DND-41 (cell line): ENCODE measurements around the gene ENDOD1.
A peak's percentile ranks its signal among the peaks of the same experiment; 100 is the strongest.
"Not testable (repeated sequence)": the region's sequence is repeated elsewhere in the genome, so short reads cannot be mapped to it uniquely, and the experiment has no call there.

ENCODE experiments used
- ATAC-seq: fragments of 200-7000 bp; cut with Tn5 transposase; 3 replicates; pipeline ENCODE4 v1.9.1; 2021; ENCODE audit warnings: low read depth; ENCODE audit not compliant: insufficient read depth
- DNase-seq: peaks from one replicate; pipeline ENCODE4 v3.0.0-alpha.2; 2020
- H2AFZ ChIP-seq: 2 replicates; pipeline ENCODE4 v1.6.0; 2012; ENCODE audit warnings: low read depth, low read length
- H3K27ac ChIP-seq: 2 replicates; pipeline ENCODE4 v1.5.1; 2012; ENCODE audit warnings: low read length, inconsistent platforms
- H3K27me3 ChIP-seq: fragments of 200-600 bp; sonication (generic); 2 replicates; pipeline ENCODE4 v1.6.0; 2012; ENCODE audit warnings: low read length, mild to moderate bottlenecking, inconsistent platforms; ENCODE audit not compliant: insufficient read depth, poor library complexity
- H3K36me3 ChIP-seq: 2 replicates; pipeline ENCODE4 v1.5.1; 2012; ENCODE audit warnings: low read length, inconsistent platforms; ENCODE audit not compliant: insufficient read depth
- H3K4me1 ChIP-seq: 2 replicates; pipeline ENCODE4 v1.5.1; 2012; ENCODE audit warnings: mild to moderate bottlenecking, low read length; ENCODE audit not compliant: insufficient read depth
- H3K4me2 ChIP-seq: 2 replicates; pipeline ENCODE4 v1.6.0; 2012; ENCODE audit warnings: mild to moderate bottlenecking, moderate library complexity, low read length, inconsistent platforms; ENCODE audit not compliant: insufficient read depth
- H3K4me3 ChIP-seq, 2 experiments: fragments of 200-600 bp in 1 of 2; shearing (Covaris generic) in 1 of 2; 2 replicates each; pipeline ENCODE4 v1.5.1; 2012 to 2016; ENCODE audit warnings: inconsistent platforms in 2 of 2, low read length in 2 of 2, mild to moderate bottlenecking in 2 of 2, low read depth in 1 of 2, moderate library complexity in 1 of 2
- H3K79me2 ChIP-seq: 2 replicates; pipeline ENCODE4 v1.6.0; 2012; ENCODE audit warnings: low read length, inconsistent platforms; ENCODE audit not compliant: insufficient read depth
- H3K9ac ChIP-seq: 2 replicates; pipeline ENCODE4 v1.6.0; 2012; ENCODE audit warnings: low read depth, mild to moderate bottlenecking, inconsistent platforms, low read length, moderate library complexity
- H3K9me3 ChIP-seq: 2 replicates; pipeline ENCODE4 v1.5.1; 2012; ENCODE audit warnings: low read length, moderate library complexity, mild to moderate bottlenecking, inconsistent platforms; ENCODE audit not compliant: insufficient read depth, severe bottlenecking
- H4K20me1 ChIP-seq: 2 replicates; pipeline ENCODE4 v1.6.0; 2012; ENCODE audit warnings: low read length; ENCODE audit not compliant: insufficient read depth
- EZH2 ChIP-seq: IDR thresholded peaks from 3 replicates; pipeline ENCODE4 v1.6.1; 2012; ENCODE audit warnings: borderline replicate concordance, low read depth, mild to moderate bottlenecking, moderate library complexity, low read length, inconsistent platforms; ENCODE audit not compliant: severe bottlenecking
- TF ChIP-seq, protein P1 (sequence below): IDR thresholded peaks from 2 replicates; pipeline ENCODE4 v1.5.1; 2012; ENCODE audit warnings: borderline replicate concordance, low read length, moderate library complexity, mild to moderate bottlenecking; ENCODE audit not compliant: poor library complexity, severe bottlenecking; ENCODE audit errors: extremely low read depth

ENDOD1 gene

DNA sequence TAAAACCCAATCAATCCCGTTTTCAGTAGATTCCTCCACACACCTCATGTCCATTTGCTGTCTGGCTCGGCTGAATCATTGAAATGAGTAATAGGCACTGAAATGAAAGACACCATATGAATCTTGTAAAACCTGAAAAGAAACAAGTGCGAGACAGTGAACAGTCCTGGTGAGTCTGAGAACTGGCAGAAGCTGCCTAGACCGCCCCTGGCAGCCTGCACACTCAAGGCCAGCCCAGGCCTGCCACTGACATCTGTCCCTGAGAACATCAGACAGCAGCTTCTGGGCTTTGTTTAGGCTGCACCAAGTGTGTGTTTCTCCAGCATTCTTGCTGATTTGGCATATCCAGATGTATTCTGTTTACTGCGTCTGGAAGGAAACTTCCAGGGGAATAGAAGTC, 44.8 kb downstream of the ENDOD1 start:
- DNase-seq (no peak), ATAC-seq (0 out of 3 replicates have a peak, but pooled peaks have one; percentile 24)
- Histone ChIP-seq H3K79me2 (no peaks in the 10 kb centered on the region), H3K4me1 (no peaks in the 10 kb centered on the region), H3K27me3 (no peaks in the 10 kb centered on the region), H3K4me2 (no peak overlapping the region), H3K27ac (no peak overlapping the region), H4K20me1 (no peaks in the 10 kb centered on the region), H3K36me3 (no peaks in the 10 kb centered on the region), H3K9ac (no peak overlapping the region), H3K4me3 (no peak overlapping the region), H2AFZ (no peak overlapping the region), H3K9me3 (no peaks in the 10 kb centered on the region)
- no peak for TF ChIP-seq EZH2
- TF ChIP-seq, protein P1, sequence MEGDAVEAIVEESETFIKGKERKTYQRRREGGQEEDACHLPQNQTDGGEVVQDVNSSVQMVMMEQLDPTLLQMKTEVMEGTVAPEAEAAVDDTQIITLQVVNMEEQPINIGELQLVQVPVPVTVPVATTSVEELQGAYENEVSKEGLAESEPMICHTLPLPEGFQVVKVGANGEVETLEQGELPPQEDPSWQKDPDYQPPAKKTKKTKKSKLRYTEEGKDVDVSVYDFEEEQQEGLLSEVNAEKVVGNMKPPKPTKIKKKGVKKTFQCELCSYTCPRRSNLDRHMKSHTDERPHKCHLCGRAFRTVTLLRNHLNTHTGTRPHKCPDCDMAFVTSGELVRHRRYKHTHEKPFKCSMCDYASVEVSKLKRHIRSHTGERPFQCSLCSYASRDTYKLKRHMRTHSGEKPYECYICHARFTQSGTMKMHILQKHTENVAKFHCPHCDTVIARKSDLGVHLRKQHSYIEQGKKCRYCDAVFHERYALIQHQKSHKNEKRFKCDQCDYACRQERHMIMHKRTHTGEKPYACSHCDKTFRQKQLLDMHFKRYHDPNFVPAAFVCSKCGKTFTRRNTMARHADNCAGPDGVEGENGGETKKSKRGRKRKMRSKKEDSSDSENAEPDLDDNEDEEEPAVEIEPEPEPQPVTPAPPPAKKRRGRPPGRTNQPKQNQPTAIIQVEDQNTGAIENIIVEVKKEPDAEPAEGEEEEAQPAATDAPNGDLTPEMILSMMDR, result no peak

DNA sequence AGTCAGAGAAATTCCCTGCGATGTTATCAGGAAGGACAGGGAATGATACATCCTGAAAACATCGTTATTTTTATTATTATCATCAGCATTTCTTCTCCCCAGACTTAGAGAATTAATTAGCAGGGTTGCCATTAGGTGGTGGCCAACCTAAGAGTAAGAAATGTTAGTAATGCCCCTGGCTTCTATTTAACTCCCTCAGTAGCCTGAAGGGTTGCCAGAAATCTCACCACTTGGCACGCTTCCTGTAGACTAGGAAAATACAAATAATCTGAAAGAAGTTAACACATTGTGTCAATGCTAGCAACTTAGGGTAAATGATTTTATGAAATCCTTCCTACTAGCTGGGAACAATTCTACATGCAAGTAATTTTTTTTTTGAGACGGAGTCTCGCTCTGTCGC, 45.5 kb downstream of the ENDOD1 start:
- Histone ChIP-seq H3K9ac (no peak overlapping the region), H3K4me1 (no peaks in the 10 kb centered on the region), H3K27ac (no peak overlapping the region), H3K79me2 (no peaks in the 10 kb centered on the region), H4K20me1 (no peaks in the 10 kb centered on the region), H3K4me3 (no peak overlapping the region), H2AFZ (no peak overlapping the region), H3K36me3 (no peaks in the 10 kb centered on the region), H3K27me3 (no peaks in the 10 kb centered on the region), H3K4me2 (no peak overlapping the region), H3K9me3 (no peaks in the 10 kb centered on the region)
- TF ChIP-seq, protein P1, result no peak
- no peak for TF ChIP-seq EZH2
- no peak for ATAC-seq
- DNase-seq, result no peak

GRCh38 chr11:95135880-95136279, 46.2 kb downstream of the ENDOD1 start:
- Histone ChIP-seq H4K20me1 (no peaks in the 10 kb centered on the region), H3K4me1 (no peaks in the 10 kb centered on the region)
- ATAC-seq, result no peak

GRCh38 chr11:95136747-95137146, 47.1 kb downstream of the ENDOD1 start:
- DNase-seq, H2AFZ ChIP-seq, H4K20me1 ChIP-seq, H3K9ac ChIP-seq, H3K79me2 ChIP-seq, H3K27me3 ChIP-seq, H3K36me3 ChIP-seq, H3K9me3 ChIP-seq, H3K4me2 ChIP-seq, H3K4me3 ChIP-seq, ATAC-seq, H3K27ac ChIP-seq, H3K4me1 ChIP-seq: not testable (repeated sequence)

More at GRCh38 chr11:95135880-95136279, 46.2 kb downstream of the ENDOD1 start:
- no peak for DNase-seq
- no peaks in the 10 kb centered on the region for H3K79me2 ChIP-seq
- no peak overlapping the region for H3K4me3 ChIP-seq
- H3K9me3 ChIP-seq, result no peaks in the 10 kb centered on the region
- H3K27me3 ChIP-seq, result no peaks in the 10 kb centered on the region
- no peak for TF ChIP-seq EZH2
- TF ChIP-seq, protein P1, result no peak
- no peak overlapping the region for H3K4me2 ChIP-seq
- H2AFZ ChIP-seq, result no peak overlapping the region
- no peaks in the 10 kb centered on the region for H3K36me3 ChIP-seq
- H3K9ac ChIP-seq, result no peak overlapping the region
- H3K27ac ChIP-seq, result no peak overlapping the region
